Kasumi-1 (cell line): ENCODE data around the gene CCND3.

Experiments
- DNase-seq, 2 experiments: peaks; one replicate each; lab custom pipeline; 2025; lab: John Stamatoyannopoulos, UW

The CCND3 gene

DNA sequence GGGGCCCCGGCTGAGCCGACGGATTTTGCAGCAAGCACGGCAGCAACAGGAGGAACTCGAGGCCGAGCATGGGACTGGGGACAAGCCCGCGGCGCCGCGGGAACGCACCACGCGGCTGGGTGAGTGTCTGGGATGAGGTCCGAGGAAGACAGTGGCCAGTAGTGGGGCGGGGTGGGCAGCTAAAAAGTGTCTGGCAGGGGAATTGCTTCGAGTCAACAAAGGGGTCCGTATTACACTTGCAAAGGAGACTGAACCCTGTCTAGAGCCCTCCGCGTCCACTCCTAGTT lies 20.0 kb downstream of the CCND3 start:
- peak; percentile 22 to 53 for DNase-seq

DNA sequence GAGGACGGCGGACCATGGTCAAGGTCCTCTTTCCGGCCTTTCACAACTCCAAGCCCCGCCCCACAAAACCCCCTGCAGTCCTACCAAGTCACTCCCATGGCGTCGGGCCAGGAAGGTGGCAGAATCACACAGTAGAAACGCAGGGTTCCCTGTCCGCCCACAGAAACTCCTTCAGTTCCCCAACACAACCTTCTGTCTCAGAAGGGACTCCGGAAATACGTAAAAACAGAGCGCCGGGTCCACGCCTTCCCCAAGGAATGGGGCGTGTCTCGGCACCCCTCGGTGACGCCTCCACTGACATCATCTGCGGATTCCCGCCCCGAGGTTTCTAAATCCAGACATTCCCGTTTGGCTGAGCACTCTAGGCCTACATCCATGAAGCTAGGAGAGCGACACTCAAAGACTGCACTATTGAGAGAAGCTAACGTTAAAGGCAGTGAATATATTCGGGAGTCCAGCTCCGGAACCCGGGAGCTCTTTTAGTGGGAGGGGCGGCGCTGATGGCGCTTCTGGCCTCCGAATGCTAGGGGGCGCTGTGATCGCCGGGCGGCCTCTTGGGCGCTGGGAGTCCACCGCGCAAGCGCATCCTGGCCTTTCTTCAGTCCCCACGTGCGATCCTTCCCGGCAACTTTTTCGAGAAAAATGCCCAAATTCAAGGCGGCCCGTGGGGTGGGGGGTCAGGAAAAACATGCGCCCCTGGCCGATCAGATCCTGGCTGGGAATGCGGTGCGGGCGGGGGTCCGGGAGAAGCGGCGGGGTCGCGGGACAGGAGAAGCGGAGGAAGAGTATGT lies 20.5 kb downstream of the CCND3 start, which contains the start of the genes BYSL and MED20:
Gene BYSL (plus strand): TSS at position 579 of the 791 bp plus-strand sequence. CDS start 64 bp downstream, at position 643.
Gene MED20 (minus strand): TSS at position 219 of the 791 bp plus-strand sequence. CDS start 121 bp downstream, at position 98.
- DNase-seq = peak; percentile 89 to 96

DNA sequence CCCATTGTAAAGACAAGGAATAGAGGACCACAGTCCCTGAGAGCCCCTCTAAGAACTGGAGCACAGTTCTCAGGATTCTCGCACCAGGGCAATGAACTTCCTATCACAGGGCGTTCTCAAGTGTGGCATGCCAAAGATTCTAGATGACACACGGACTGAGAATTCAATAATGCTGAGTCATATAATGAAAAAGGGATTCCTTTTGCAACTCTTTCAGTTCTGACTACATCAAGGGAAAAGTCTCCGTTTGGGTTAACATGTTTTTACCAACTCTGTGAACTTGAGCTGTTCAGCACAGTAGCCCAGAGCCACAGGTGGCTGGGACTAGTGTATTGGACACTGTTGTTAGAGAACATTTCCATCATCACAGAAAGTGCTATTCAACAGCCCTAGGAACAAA lies 24.1 kb downstream of the CCND3 start:
- DNase-seq = no peak

- DNase-seq = no peak
These were observed 26.6 kb downstream of the CCND3 start for GRCh38 chr6:41914869-41915530.

DNA sequence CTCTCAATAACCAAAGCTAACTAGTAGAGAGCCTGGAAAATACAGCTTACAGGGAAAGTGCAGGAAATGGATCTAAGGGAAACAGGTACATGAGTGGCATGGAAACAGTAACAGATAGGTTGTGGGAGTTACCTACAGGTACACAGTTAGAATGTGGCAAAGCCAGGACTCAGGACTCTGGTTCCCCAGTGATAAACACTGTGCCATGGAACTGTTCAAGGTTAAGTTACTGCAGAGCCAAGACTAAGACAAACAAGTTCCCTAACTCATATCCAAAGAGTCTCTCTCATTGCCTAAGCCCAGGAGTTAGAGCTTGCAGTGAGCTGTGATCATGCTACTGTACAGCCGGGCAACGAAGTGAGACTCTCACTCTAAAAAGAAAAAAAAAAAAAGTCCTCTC lies 27.3 kb downstream of the CCND3 start:
- no peak for DNase-seq

DNA sequence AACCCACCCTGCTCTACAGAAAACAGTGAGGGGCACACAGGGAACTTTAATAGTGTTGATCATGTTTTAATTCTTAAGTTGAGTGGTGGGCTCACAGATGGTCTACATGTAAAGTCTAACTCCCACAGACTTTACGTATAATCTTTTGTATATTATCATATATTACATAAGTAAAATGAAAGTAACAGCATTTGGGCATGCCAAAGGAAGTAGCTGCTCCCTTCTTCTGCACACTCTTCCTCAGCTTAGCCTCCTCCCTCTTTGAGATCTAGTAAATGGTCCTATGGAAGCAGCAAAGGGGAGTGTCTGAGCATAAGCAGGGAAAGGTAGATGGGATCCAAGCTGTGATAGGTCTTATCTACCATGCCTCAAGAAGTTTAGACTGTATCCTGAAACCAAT lies 31.9 kb downstream of the CCND3 start:
- DNase-seq = no peak

GRCh38 chr6:41901882-41902519 lies 39.6 kb downstream of the CCND3 start:
- peak in 1 of 2 experiments; percentile 15 for DNase-seq

- no peak for DNase-seq
These were observed 40.7 kb downstream of the CCND3 start for GRCh38 chr6:41900861-41901260.

GRCh38 chr6:41896281-41896680 lies 45.3 kb downstream of the CCND3 start:
- no peak for DNase-seq

DNA sequence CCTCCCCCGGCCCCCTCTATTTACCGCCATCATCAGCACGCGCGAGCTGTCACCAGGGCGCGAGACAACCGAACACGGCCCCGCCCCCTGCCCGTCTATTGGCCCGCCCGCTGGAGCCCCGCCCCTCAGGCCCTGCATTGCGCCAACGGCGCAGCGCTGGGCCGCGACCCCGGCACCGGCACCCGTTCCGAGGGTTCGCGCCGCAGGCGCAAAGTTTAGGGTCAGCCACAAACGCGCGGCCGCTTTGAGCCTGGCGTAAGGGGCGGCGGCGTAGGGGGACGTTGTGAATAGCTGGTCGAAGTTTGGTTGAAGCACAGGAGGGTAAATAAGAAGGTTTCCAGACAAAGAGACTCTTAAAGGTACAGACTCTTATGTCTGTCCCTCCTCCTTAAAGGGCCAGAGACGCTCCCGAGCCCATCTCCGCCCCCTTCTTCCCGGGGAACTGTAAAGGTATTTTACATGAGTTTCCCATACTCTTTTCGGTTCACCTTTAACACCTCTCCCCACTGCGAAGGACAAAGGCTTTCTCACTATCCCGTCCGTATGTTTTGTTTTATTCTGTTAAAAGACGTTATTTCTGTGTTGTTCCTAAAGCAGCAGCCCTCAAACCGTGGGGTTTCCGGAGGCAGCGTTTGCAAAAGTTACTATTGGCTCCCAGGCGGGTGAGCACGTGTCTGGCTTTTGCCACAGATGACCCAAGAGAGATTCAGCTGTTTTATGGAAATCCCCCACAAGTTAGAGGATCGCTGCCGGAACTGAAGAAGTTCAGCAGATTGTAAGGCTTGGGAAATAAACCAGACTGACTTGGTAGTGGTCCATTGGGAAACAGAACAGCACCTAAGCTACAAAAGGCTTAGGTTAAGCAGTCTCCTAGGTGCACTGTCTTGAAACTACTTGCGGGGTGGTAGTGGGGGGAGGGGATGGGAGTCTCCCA lies 46.0 kb downstream of the CCND3 start, which contains the start of gene USP49:
Gene USP49 (minus strand): TSS at position 76 of the 934 bp plus-strand sequence. CDS start 88,392 bp downstream, outside the sequence.
- peak; percentile 95 to 97 for DNase-seq

DNA sequence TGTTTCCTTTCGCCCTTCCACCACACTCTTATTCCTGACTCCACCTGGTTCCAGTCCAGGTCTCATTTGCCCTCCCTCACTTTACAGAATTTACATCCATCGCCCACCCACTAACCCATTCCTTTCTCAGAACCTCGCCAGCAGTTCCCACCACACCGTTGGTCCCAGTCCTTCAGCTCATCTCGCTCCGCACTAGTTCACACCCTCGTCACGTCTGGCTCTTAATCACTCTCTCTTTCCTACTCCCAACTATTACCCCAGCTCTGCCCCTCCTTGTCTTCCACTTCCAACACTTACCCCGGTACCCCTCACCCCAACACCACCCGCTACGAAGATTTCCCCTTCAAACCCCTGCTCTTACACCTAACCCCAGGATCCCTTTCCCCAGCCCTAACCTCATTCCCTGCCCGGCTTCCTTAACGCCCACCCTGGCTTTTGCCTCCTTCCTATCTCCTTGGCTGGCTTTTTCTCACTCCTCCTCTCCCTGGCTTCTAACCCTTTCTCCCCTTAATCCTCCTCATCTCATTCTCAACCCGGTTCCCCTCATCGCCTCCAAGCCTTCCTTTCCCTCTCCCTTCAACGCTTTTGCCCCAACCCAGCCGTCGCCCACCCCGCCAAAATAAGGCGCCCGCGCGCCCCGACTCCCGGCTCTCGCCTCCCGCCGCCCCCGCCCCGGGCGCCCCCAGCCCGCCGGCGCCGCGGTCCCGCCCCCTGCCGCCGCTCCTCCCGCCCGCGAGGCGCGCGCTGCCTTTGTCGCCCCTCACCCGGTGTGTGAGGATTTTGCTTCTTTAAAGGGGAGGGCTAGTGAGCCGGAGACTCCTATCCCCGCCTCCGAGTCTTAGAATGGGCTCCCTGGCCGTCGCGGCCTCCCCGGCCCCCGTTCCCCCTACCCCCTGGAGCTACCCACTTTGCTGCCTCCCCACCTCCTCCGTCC lies 47.0 kb downstream of the CCND3 start:
- DNase-seq = peak; percentile 16 to 65

DNA sequence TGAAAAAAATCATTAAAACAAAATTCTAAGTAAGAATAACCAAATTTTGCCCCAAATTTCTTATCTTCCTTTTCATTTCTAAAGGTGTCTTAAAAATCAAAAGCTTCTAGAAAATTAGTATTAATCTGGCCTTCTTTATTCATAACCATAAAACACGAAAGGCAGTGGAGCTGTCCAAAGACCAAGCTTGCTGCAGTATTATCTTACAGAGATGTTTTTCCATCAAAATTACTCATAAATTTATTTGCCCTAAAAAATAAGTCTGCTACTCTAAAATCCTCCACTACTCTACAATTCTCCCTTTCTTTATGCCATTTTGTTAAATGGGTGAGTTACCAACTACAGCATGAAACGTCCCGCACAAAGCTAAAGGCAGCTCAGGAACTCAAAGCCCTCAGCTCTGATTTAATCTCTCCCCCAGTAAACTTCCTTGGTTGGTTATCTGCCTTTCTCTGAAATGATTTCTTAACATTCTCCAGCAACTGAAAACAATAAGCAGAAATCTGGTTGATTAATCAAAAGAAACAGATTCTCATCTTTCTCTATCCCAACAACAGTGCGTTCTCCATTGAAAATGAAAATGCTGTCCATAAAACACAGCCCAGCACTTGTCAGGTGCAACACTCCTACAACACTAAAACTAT lies 48.6 kb downstream of the CCND3 start:
- no peak for DNase-seq

DNA sequence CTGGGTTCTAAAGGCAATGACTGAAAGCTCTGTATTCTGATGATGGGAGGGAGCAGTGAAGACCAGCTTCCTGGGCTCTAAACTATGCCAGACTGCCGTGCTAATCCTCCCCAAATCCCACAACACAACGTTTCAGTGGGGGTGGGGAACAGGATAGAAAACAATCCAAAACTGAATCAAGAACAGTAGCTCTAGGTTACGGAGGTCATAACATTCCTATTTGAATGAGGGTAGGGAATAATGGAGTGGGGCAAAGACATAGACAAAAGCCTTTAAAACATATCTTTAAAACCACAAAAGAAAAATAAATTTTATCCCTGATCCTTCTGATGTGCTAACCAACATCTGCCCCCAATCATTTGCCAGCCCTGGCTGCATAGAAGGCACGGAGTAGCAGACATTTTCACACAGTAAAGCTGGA lies 54.3 kb downstream of the CCND3 start:
- DNase-seq = no peak

DNA sequence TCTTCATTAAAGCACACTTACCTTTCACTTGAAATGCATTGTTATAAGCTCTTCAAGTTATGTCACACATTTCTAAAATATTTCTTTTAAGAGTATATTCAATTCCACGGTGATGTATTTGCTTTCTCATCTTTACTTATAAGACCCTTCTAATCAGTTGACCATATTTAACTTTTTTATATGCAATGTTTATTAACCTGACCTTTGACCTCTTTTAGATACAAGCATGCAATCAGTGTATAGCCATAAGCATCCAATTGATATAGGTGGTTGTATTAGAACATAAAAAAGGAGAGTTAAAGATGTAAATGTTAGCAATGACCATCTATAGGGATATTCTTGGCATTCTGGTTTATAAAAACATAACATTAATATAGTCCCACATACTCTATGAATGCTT lies 55.7 kb downstream of the CCND3 start:
- no peak for DNase-seq

GRCh38 chr6:41884957-41885356 lies 56.7 kb downstream of the CCND3 start:
- DNase-seq = no peak
